COLO668 (cell line): ENCODE data around the gene TRIM17.

Source experiments
- DNase-seq: peaks from one replicate; lab custom pipeline; 2025; ENCODE audit not compliant: unreplicated experiment; lab: John Stamatoyannopoulos, UW

TRIM17 gene

GRCh38 chr1:228417483-228418203 is 982 bp upstream of the TRIM17 start:
- DNase-seq, result no peak

DNA sequence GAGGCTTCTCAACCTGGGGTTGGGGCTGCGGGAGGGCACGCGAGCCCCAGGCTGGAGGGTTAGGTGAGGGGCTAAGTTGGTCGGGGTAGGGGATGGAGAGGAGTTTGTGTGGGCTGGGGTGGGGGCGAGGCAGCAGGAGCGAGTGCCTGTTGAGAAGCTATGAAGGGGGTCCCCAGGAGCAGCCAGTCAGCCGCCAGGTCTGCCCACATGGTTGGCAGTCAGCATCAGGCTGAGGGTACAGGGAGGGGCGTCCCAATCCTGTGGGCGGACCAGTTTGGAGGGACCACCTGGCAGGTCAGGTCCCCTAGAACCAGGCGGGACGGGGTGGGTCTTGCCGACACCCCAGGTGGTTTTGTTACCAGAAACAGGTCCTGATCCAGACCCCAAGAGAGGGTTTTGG is 400 bp upstream of the TRIM17 start:
- no peak for DNase-seq

DNA sequence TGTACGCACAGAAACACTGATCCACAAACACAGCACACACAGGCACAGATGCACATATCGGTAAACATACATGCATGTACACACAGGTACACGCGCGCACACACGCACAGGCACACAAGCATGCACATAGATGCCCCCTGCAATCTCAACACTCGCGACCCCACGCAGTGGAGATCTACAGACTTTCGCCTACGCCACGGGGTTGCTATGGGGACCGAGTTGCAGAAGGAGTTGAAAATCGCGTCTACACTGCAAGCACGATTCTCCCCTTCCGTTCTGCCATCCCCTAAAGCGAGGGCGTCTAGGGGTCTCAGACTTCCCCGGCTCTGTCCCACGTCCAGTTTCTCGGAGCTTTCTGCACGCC is 826 bp downstream of the TRIM17 start:
- no peak for DNase-seq

DNA sequence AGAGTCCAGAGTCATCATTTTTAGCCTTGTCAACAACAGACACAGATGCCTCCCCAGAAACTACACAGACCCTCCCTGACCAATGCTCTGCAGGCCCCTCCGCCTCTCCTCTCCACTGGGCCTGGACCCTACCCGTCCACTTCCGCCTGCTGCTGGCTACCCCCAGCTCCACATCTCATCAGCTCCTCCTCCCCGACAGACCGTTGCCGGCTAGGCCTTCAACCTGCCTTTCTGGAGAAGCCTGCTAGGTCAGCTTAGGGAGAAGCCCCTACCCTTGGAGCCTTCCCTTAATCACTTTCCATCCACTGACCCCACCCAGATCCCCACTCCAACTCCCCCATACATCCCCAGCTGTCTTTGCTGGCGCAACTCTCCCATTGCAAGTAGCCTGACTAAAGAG is 1.4 kb downstream of the TRIM17 start:
- DNase-seq, result no peak

DNA sequence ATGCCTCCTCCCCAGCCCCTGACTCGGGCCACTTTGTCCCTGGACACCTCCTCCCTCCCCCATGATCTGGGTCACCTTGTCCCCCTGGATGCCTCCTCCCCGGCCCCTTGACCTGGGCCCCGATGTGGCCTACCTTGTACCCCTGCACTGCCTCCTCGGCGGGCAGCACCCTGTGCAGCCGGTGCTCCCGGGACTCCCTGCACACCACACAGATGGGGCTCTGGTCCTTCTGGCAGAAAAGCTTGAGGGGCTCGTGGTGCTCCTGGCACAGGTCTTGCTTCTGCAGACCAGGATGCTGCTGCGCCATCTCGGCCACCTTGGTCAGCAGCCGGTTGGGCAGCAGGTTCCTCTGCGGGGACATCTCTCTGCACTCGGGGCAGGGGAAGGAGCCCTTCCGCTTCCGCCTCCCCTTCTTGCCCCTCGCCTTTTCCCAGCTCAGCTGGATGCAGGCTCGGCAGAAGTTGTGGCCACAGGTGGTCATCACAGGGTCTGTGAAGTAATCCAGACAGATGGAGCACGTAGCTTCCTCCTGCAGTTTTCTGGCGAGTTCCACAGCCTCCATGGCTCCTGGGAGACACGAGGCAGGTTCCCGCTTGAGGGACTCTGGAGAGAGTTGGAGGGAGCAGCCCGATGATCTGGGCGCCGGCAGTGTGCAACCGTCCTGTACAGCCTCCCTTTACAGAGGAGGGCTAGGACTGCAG is 2.0 kb downstream of the TRIM17 start:
- no peak for DNase-seq

DNA sequence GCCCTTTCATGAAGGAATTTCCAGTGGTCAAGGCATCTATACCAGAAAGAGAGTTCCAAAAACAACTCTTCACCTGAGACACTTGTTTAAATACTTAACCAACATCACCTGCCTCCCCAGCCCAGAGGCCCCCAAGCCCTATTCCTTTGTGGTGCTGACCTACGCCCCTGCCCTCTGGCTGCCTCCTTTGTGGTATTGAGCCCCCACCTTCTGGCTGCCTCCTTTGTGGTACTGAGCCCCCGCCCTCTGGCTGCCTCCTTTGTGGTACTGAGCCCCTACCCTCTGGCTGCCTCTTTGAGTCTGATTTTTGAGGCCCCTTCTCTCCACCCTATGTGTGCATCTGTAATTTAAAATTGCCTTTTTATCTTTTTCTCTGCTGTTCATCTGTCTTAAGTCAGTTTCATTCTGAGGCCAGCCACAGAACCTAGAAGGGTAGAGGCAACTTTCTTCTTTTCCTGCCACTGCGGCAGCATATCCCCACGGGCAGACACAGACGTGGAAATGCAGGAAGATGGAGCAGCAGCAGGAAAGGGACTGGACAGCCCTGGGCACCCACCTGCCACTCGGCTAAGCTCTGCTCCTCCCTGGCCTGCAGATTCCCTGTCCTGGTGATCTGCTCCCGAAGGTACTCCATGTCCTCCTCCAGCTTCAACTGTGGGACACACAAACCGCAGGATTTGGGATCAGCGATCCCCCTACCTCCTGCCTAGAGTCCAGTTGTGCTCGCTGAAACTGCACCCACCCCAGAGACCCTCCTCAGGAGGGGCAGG is 3.2 kb downstream of the TRIM17 start:
- no peak for DNase-seq

- DNase-seq, result no peak
Measured at GRCh38 chr1:228411548-228412430, 4.9 kb downstream of the TRIM17 start.

GRCh38 chr1:228411121-228411520 is 5.5 kb downstream of the TRIM17 start:
- DNase-seq, result no peak

DNA sequence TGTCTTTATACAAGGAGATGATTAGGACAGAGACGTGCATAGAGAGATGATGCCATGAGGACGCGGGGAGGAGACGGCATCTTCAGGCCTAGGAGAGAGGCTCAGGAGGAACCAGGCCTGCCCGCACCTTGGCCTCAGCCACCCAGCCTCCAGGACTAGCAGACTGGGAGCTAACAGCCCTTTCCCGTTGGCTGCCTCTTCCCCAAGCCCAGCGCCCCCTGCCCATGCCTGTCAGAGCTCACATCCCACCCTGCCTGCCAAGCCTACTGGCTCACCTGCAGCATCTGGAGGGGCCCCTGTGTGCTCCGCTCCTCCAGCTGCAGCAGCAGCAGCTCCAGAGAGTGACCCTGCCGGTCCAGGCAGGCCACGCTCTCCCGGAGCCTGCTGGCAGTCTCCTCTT is 6.0 kb downstream of the TRIM17 start:
- DNase-seq, result no peak

- DNase-seq, result no peak
Measured at GRCh38 chr1:228410015-228410414, 6.6 kb downstream of the TRIM17 start.

DNA sequence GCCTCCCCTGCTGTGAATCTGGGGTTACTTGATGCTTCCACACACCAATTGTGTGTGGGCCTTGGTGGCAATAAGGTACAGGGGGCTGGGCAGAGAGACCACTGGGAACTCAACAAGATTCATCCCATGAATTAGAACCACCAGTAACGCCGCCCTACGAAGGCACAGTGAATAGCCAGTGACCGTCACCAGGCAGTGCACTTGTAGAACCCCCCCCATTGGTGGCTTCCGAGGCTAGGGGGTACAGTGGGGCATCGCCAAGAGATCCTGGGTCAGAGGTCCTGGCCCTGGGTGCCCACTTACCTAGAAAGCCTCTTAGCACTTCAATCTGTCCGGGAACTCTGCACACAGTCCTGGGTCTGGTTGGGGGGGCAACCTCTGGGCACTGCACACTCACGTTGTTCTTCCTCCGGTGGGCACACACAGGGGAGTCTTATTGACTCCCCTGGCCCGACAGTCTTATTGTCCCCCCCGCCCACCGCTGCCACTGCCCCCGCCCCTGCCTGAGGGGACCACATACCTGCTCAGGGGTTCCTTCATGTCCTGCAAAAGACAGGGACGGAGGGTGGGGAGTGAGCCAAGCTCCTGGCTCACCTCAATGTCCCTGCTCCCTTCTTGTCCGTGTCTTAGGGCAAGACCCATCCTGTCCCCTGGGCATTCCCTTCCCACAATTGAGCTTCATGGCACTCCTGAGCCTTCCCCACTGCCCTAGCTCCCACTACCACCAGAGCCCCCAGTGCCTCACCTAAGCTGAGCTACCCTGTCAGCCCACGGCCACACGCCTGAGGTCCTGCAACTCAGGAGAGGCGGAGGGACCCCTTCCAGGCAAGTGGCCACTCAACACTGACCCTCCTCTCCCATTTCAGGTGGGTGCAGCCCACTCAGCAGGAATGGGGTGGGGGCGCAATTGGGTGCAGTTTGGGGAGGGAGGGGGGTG is 7.5 kb downstream of the TRIM17 start:
- no peak for DNase-seq

- DNase-seq, result no peak
Measured at GRCh38 chr1:228408041-228408868, 8.4 kb downstream of the TRIM17 start.

GRCh38 chr1:228407106-228408040 is 9.3 kb downstream of the TRIM17 start:
- no peak for DNase-seq

DNA sequence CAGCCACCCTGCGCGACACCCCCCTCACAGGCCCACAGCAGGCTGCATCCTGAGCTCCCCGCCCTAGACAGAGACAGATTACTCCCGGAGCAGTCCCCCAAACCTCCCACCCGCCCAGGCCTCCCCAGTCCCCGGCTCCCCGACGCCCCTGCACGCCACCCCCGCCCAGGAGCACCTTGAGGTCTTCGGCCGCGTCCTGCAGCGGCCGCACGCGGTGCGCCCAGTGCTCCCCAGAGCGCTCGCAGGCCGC is 10.8 kb downstream of the TRIM17 start:
- no peak for DNase-seq

- peak; percentile 21 for DNase-seq
Measured at GRCh38 chr1:228405200-228405978, 11.3 kb downstream of the TRIM17 start.

- DNase-seq, result no peak
Measured at GRCh38 chr1:228404107-228404720, 12.4 kb downstream of the TRIM17 start.

- no peak for DNase-seq
Measured at GRCh38 chr1:228403231-228403631, 13.4 kb downstream of the TRIM17 start.
